ENCODE data around the gene ARSB.
"Not testable (repeated sequence)": the region's sequence is repeated elsewhere in the genome, so short reads cannot be mapped to it uniquely, and the experiment has no call there.

ARSB gene

GRCh38 chr5:78747705-78748359 is 237.3 kb downstream of the ARSB start:
- DNase-seq (ENCODE audit: low spot score) = no peak

- DNase-seq (ENCODE audit: low spot score) = no peak
Measured at GRCh38 chr5:78747055-78747454, 238.1 kb downstream of the ARSB start.

GRCh38 chr5:78746021-78746770 is 238.9 kb downstream of the ARSB start:
- no peak for DNase-seq (ENCODE audit: low spot score)

- no peak for DNase-seq (ENCODE audit: low spot score)
Measured at GRCh38 chr5:78744951-78745534, 240.1 kb downstream of the ARSB start.

- no peak for DNase-seq (ENCODE audit: low spot score)
Measured at GRCh38 chr5:78741019-78741418, 244.1 kb downstream of the ARSB start.

- DNase-seq (ENCODE audit: low spot score) = no peak
Measured at GRCh38 chr5:78738693-78739300, 246.3 kb downstream of the ARSB start.

- no peak for DNase-seq (ENCODE audit: low spot score)
Measured at GRCh38 chr5:78738104-78738503, 247.0 kb downstream of the ARSB start.

- DNase-seq (ENCODE audit: low spot score) = no peak
Measured at GRCh38 chr5:78735834-78736463, 249.2 kb downstream of the ARSB start.

- DNase-seq (ENCODE audit: low spot score) = no peak
Measured at GRCh38 chr5:78734950-78735349, 250.2 kb downstream of the ARSB start.

- DNase-seq (ENCODE audit: low spot score) = no peak
Measured at GRCh38 chr5:78734094-78734845, 250.8 kb downstream of the ARSB start.

GRCh38 chr5:78732721-78733120 is 252.4 kb downstream of the ARSB start:
- not testable (repeated sequence) for DNase-seq (ENCODE audit: low spot score)

- no peak for DNase-seq (ENCODE audit: low spot score)
Measured at GRCh38 chr5:78731884-78732283, 253.2 kb downstream of the ARSB start.

GRCh38 chr5:78730300-78731094 is 254.6 kb downstream of the ARSB start:
- DNase-seq (ENCODE audit: low spot score) = no peak

- peak; percentile 59 for DNase-seq (ENCODE audit: low spot score)
Measured at GRCh38 chr5:78727786-78728761, 257.0 kb downstream of the ARSB start.

Measured in HuH-7 (cell line).